Measurements from ENCODE around the gene CLNK. TPM values are rescaled to one million over a fixed set of nuclear protein-coding genes. Genes with fewer than 3 reads are reported as not detected.
A peak's percentile ranks its signal among the peaks of the same experiment; 100 is the strongest.

Gene CLNK
- total RNA-seq, 1 donor from 2014 or later: not detected

- no peak for DNase-seq
These were observed 17.3 kb upstream of the CLNK start for GRCh38 chr4:10701702-10702460.

GRCh38 chr4:10701161-10701560 lies 16.6 kb upstream of the CLNK start:
- no peak for DNase-seq

- no peak for DNase-seq
These were observed 13.6 kb upstream of the CLNK start for GRCh38 chr4:10698172-10698571.

- no peak for DNase-seq
These were observed 12.5 kb upstream of the CLNK start for GRCh38 chr4:10697086-10697485.

GRCh38 chr4:10696253-10696652 lies 11.7 kb upstream of the CLNK start:
- no peak for DNase-seq

- no peak for DNase-seq
These were observed 10.3 kb upstream of the CLNK start for GRCh38 chr4:10694828-10695209.

- no peak for DNase-seq
These were observed 9.7 kb upstream of the CLNK start for GRCh38 chr4:10694151-10694827.

GRCh38 chr4:10691651-10692050 lies 7.1 kb upstream of the CLNK start:
- no peak for DNase-seq

- DNase-seq: no peak
These were observed 5.8 kb upstream of the CLNK start for GRCh38 chr4:10690185-10690907.

- no peak for DNase-seq
These were observed 4.3 kb upstream of the CLNK start for GRCh38 chr4:10688846-10689245.

- no peak for DNase-seq
These were observed 3.5 kb upstream of the CLNK start for GRCh38 chr4:10688022-10688421.

GRCh38 chr4:10687526-10687925 lies 3.0 kb upstream of the CLNK start:
- DNase-seq: no peak

GRCh38 chr4:10682397-10682796 lies 2.2 kb downstream of the CLNK start:
- DNase-seq: no peak

GRCh38 chr4:10677796-10678497 lies 6.6 kb downstream of the CLNK start:
- no peak for DNase-seq

GRCh38 chr4:10673817-10674369 lies 10.7 kb downstream of the CLNK start:
- DNase-seq: no peak

- no peak for DNase-seq
These were observed 12.2 kb downstream of the CLNK start for GRCh38 chr4:10672379-10672778.

GRCh38 chr4:10671799-10672198 lies 12.8 kb downstream of the CLNK start:
- DNase-seq: no peak

- DNase-seq: no peak
These were observed 13.2 kb downstream of the CLNK start for GRCh38 chr4:10671366-10671765.

- DNase-seq: no peak
These were observed 14.2 kb downstream of the CLNK start for GRCh38 chr4:10670321-10670720.

GRCh38 chr4:10667701-10668326 lies 16.8 kb downstream of the CLNK start:
- DNase-seq: no peak

GRCh38 chr4:10666616-10667015 lies 18.0 kb downstream of the CLNK start:
- no peak for DNase-seq

- DNase-seq: peak; percentile 44
These were observed 20.2 kb downstream of the CLNK start for GRCh38 chr4:10664408-10664807.
